ENCODE results near the gene HSPA9.

DNA sequence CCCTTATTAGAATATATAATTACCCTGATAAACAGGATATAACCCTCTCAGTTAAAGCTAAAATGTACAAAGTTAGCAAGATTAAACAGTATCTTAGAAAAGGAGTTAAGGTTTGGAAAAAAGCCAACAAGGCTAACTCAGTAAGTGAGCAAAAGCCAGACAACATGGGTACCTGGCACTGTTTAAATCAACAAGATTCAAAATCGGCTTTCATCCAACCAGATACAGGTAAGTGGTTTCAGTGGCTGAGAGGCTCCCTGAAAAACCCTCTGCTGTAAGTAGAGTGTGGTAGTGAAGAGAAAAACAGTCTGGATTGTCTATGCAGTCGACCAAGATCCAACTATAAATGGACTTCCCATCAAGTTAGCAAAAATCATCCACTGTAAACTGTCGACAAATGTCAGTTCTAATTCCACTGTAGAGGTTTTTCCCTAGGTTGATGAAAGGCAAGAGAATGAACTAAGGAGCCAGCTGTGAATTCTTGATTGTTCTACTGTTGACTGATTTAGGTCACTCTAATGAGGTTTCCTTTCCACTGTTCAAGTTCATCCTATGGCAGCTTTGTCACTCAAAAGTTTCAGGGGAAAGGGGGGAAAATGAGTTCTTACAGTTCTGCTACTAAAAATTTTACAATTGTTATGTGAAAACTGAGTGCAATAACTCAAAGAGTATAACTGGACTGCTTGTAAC, 59.5 kb downstream of the HSPA9 start:
- TF ChIP-seq, protein P1, sequence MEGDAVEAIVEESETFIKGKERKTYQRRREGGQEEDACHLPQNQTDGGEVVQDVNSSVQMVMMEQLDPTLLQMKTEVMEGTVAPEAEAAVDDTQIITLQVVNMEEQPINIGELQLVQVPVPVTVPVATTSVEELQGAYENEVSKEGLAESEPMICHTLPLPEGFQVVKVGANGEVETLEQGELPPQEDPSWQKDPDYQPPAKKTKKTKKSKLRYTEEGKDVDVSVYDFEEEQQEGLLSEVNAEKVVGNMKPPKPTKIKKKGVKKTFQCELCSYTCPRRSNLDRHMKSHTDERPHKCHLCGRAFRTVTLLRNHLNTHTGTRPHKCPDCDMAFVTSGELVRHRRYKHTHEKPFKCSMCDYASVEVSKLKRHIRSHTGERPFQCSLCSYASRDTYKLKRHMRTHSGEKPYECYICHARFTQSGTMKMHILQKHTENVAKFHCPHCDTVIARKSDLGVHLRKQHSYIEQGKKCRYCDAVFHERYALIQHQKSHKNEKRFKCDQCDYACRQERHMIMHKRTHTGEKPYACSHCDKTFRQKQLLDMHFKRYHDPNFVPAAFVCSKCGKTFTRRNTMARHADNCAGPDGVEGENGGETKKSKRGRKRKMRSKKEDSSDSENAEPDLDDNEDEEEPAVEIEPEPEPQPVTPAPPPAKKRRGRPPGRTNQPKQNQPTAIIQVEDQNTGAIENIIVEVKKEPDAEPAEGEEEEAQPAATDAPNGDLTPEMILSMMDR (IDR thresholded peaks at IDR 0.05) = no peak
- no peak for TF ChIP-seq POLR2AphosphoS5 (IDR thresholded peaks at IDR 0.05)
- TF ChIP-seq POLR2A (IDR thresholded peaks at IDR 0.05) = no peak
- TF ChIP-seq EP300 (IDR thresholded peaks at IDR 0.05) = no peak
